A549 (cell line): ENCODE results near the gene RTN4IP1. TPM values are rescaled to one million over a fixed set of nuclear protein-coding genes. Genes with fewer than 3 reads are reported as not detected.

Experiments used
- ATAC-seq, 2 experiments: fragments of 200-7000 bp in 1 of 2; fragments of >200 bp in 1 of 2; cut with Nextera tagmentation in 1 of 2; cut with Tn5 transposase in 1 of 2; 3 replicates each; pipeline versions ENCODE4 v1.8.0 to v1.9.1; 2018 to 2020; ENCODE audit warnings: mild to moderate bottlenecking in 1 of 2, moderate library complexity in 1 of 2
- CTCF ChIA-PET: fragments of 300-600 bp; sonication (Branson Sonifier 250); formaldehyde crosslinking; extraction: SDS; loops from one replicate; lab custom pipeline; 2021; ENCODE audit warnings: antibody characterized with exemption, inconsistent platforms; lab: Yijun Ruan, JAX
- POLR2A ChIA-PET: fragments of 350-600 bp; formaldehyde crosslinking; extraction: SDS; loops from one replicate; lab custom pipeline; 2021; ENCODE audit warnings: antibody characterized with exemption, inconsistent platforms; lab: Yijun Ruan, JAX
- DNase-seq, 2 experiments: peaks; one replicate each; pipeline versions ENCODE4 v3.0.0 to v3.0.0-alpha.2; 2011 to 2016; ENCODE audit warnings: low read depth in 1 of 2, low spot score in 1 of 2
- FAIRE-seq: peaks from 2 replicates; lab custom pipeline; 2011; peaks lifted over from hg19 to GRCh38; lab: Jason Lieb, UNC
- H3K27ac ChIP-seq, 2 experiments: fragments of >200 bp; sonication (Bioruptor Twin); formaldehyde crosslinking; 3 replicates each; pipeline ENCODE4 v1.5.1; 2016 to 2017
- H3K4me1 ChIP-seq: fragments of >200 bp; sonication (Bioruptor Twin); formaldehyde crosslinking; 3 replicates; pipeline ENCODE4 v1.6.1; 2016
- H3K4me2 ChIP-seq: fragments of >200 bp; sonication (Bioruptor Twin); formaldehyde crosslinking; 3 replicates; pipeline ENCODE4 v1.6.1; 2016
- H3K4me3 ChIP-seq: fragments of >200 bp; sonication (Bioruptor Twin); formaldehyde crosslinking; 3 replicates; pipeline ENCODE4 v1.5.1; 2016
- H3K9me3 ChIP-seq: fragments of >200 bp; sonication (Bioruptor Twin); formaldehyde crosslinking; 3 replicates; pipeline ENCODE4 v1.6.1; 2016
- ATOH8 ChIP-seq: fragments of 250-450 bp; sonication (Bioruptor Pico); IDR thresholded peaks from 2 replicates; pipeline ENCODE4 v1.5.0; 2020; ENCODE audit warnings: low read depth, mild to moderate bottlenecking, moderate library complexity
- BCL3 ChIP-seq: fragments of >200 bp; sonication (Bioruptor Twin); formaldehyde crosslinking; IDR thresholded peaks from 3 replicates; pipeline ENCODE4 v1.6.1; 2016
- BHLHE40 ChIP-seq: IDR thresholded peaks from 2 replicates; pipeline ENCODE4 v1.6.1; 2012; ENCODE audit warnings: low read depth, low read length, inconsistent platforms
- CBX2 ChIP-seq: fragments of 200-600 bp; sonication (generic); IDR thresholded peaks from 2 replicates; pipeline ENCODE4 v1.6.1; 2016; ENCODE audit warnings: low read depth, mild to moderate bottlenecking, borderline replicate concordance
- CEBPB ChIP-seq, 2 experiments: fragments of >200 bp in 1 of 2; sonication (Bioruptor Twin) in 1 of 2; formaldehyde crosslinking in 1 of 2; IDR thresholded peaks; 2 replicates each; pipeline ENCODE4 v1.6.1; 2012 to 2016
- ESRRA ChIP-seq: fragments of 150-350 bp; IDR thresholded peaks from 2 replicates; pipeline ENCODE4 v1.6.1; 2014; ENCODE audit warnings: mild to moderate bottlenecking, low read length, borderline replicate concordance
- FOSB ChIP-seq: fragments of 250-450 bp; sonication (Bioruptor Pico); IDR thresholded peaks from 2 replicates; pipeline ENCODE4 v1.5.0; 2020; ENCODE audit warnings: mild to moderate bottlenecking, moderate library complexity
- FOSL2 ChIP-seq, 2 experiments: fragments of 450-650 bp in 1 of 2; fragments of >200 bp in 1 of 2; sonication (Bioruptor Twin) in 1 of 2; formaldehyde crosslinking; IDR thresholded peaks; 2 replicates each; pipeline versions ENCODE4 v1.5.0 to v1.6.1; 2016 to 2020; ENCODE audit warnings: mild to moderate bottlenecking in 1 of 2, moderate library complexity in 1 of 2
- FOXS1 ChIP-seq: fragments of 250-450 bp; sonication (Bioruptor Pico); IDR thresholded peaks from 2 replicates; pipeline ENCODE4 v1.5.0; 2020; ENCODE audit warnings: mild to moderate bottlenecking, moderate library complexity
- GATA3 ChIP-seq: IDR thresholded peaks from 2 replicates; pipeline ENCODE4 v1.6.1; 2012; ENCODE audit warnings: borderline replicate concordance
- HES2 ChIP-seq: fragments of >200 bp; sonication (Bioruptor Twin); formaldehyde crosslinking; IDR thresholded peaks from 2 replicates; pipeline ENCODE4 v1.6.1; 2016
- HMGXB4 ChIP-seq: fragments of 250-450 bp; sonication (Bioruptor Pico); IDR thresholded peaks from 2 replicates; pipeline ENCODE4 v1.5.0; 2021; ENCODE audit warnings: mild to moderate bottlenecking, moderate library complexity, borderline replicate concordance
- HOXB13 ChIP-seq: fragments of 250-450 bp; sonication (Bioruptor Pico); IDR thresholded peaks from 2 replicates; pipeline ENCODE4 v1.5.0; 2020; ENCODE audit warnings: low read depth, mild to moderate bottlenecking, moderate library complexity
- JUNB ChIP-seq: fragments of >200 bp; sonication (Bioruptor Twin); formaldehyde crosslinking; IDR thresholded peaks from 2 replicates; pipeline ENCODE4 v1.6.1; 2016
- KDM1A ChIP-seq: fragments of 200-600 bp; sonication (generic); IDR thresholded peaks from 2 replicates; pipeline ENCODE4 v1.6.1; 2016; ENCODE audit warnings: low read depth, mild to moderate bottlenecking
- KDM5A ChIP-seq: fragments of 200-600 bp; sonication (generic); IDR thresholded peaks from 2 replicates; pipeline ENCODE4 v1.6.1; 2016; ENCODE audit warnings: antibody characterized with exemption, mild to moderate bottlenecking
- MAZ ChIP-seq: fragments of 150-350 bp; IDR thresholded peaks from 2 replicates; pipeline ENCODE4 v1.6.1; 2014; ENCODE audit warnings: antibody characterized with exemption, low read depth, low read length, borderline replicate concordance
- NPAS2 ChIP-seq: fragments of 250-450 bp; sonication (Bioruptor Pico); IDR thresholded peaks from 2 replicates; pipeline ENCODE4 v1.8.0; 2022; ENCODE audit warnings: mild to moderate bottlenecking, moderate library complexity, borderline replicate concordance
- POLR2AphosphoS2 ChIP-seq: conservative IDR thresholded peaks from 2 replicates; pipeline ENCODE4 v1.6.1; 2012; ENCODE audit warnings: low read length, improper control_type of control experiment, inconsistent platforms
- RARB ChIP-seq: fragments of 250-450 bp; sonication (Bioruptor Pico); IDR thresholded peaks from 2 replicates; pipeline ENCODE4 v1.8.0; 2021; ENCODE audit warnings: mild to moderate bottlenecking, moderate library complexity
- REST ChIP-seq: fragments of 200-600 bp; sonication (generic); IDR thresholded peaks from 2 replicates; pipeline ENCODE4 v1.6.1; 2016; ENCODE audit warnings: antibody characterized with exemption, mild to moderate bottlenecking, moderate library complexity
- TFCP2L1 ChIP-seq: fragments of 250-450 bp; sonication (Bioruptor Pico); IDR thresholded peaks from 2 replicates; pipeline ENCODE4 v1.5.0; 2021; ENCODE audit warnings: mild to moderate bottlenecking
- ZFP36 ChIP-seq: fragments of 450-650 bp; IDR thresholded peaks from 2 replicates; pipeline ENCODE4 v1.6.1; 2014; ENCODE audit warnings: borderline replicate concordance; ENCODE audit not compliant: partially characterized antibody
- WGBS: methylation state at CpG from one replicate; pipeline ENCODE4 v1.1.6; 2017; ENCODE audit errors: missing lambda C conversion rate; 5-methylcytosine and 5-hydroxymethylcytosine counted together
- polyA plus RNA-seq, 4 experiments: library from polyadenylated mRNA; depleted of rRNA in 3 of 4; stranded (reverse); fragments of >200 nt; fragmentation: RNase III in 1 of 4; extraction: RNeasy Plus Mini Kit Qiagen cat#74134 plus additional on column Dnase treatment in 1 of 4; gene quantifications; 2 replicates in 3 of 4; 3 replicates in 1 of 4; pipeline ENCODE4 v1.2.3, GENCODE V29; 2011 to 2017

The RTN4IP1 gene
- polyA plus RNA-seq, 2 of the 4 experiments (the other 2 are of a cell fraction) = 13.9 to 15.1 TPM

- Histone ChIP-seq H3K27ac (peak overlapping the region in 1 of 2 experiments; percentile 87; a peak in 2 of 6 replicates), H3K9me3 (no peaks in the 10 kb centered on the region), H3K4me1 (peaks cover 51% of the 10 kb centered on the region), H3K4me2 (peak overlapping the region; percentile 4; the same call in 2 of the 3 replicates)
- WGBS = 76% methylated on average over 1 of the region's 1 CpG
- DNase-seq (no peak), FAIRE-seq (no peak), ATAC-seq (no peak)
- ChIA-PET CTCF (no interaction called here), POLR2A (no interaction called here)
- TF ChIP-seq JUNB (no peak), NPAS2 (CRISPR knock-in tag) (no peak), MAZ (no peak), GATA3 (no peak), KDM5A (no peak), REST (no peak), BCL3 (no peak), ESRRA (no peak), POLR2AphosphoS2 (no peak)
- TF ChIP-seq, all 56 proteins: peak for 0
- no peak overlapping the region for H3K4me3 ChIP-seq
These were observed 99.3 kb downstream of the RTN4IP1 start for GRCh38 chr6:106530026-106530425.

GRCh38 chr6:106529438-106529837 is 99.9 kb downstream of the RTN4IP1 start:
- DNase-seq (no peak), ATAC-seq (no peak)
- CTCF ChIA-PET = no interaction called here

GRCh38 chr6:106528521-106528920 is 100.8 kb downstream of the RTN4IP1 start:
- Histone ChIP-seq H3K9me3 (no peaks in the 10 kb centered on the region), H3K4me1 (peaks cover 51% of the 10 kb centered on the region), H3K4me3 (no peak overlapping the region)
- FAIRE-seq (no peak), DNase-seq (no peak)
- WGBS = 67% methylated on average over 2 of the region's 2 CpGs
- no peak for TF ChIP-seq FOXS1 (CRISPR knock-in tag)
- TF ChIP-seq TFCP2L1 (CRISPR knock-in tag) = no peak
- TF ChIP-seq KDM1A = no peak
- TF ChIP-seq CEBPB (IDR thresholded peaks at IDR 0.05) = no peak
- no peak for TF ChIP-seq MAZ
- no peak for TF ChIP-seq HMGXB4 (CRISPR knock-in tag)
- TF ChIP-seq, all 56 proteins: peak for 0
- H3K4me2 ChIP-seq = peak overlapping the region; percentile 69
- POLR2A ChIA-PET = no interaction called here
- CTCF ChIA-PET = no interaction called here
- ATAC-seq = no peak
- H3K27ac ChIP-seq = peak overlapping the region; percentile 85 to 87

More at GRCh38 chr6:106529438-106529837, 99.9 kb downstream of the RTN4IP1 start:
- Histone ChIP-seq H3K9me3 (no peaks in the 10 kb centered on the region), H3K4me3 (no peak overlapping the region), H3K4me1 (peaks cover 51% of the 10 kb centered on the region), H3K4me2 (peak overlapping the region; percentile 4; the same call in 2 of the 3 replicates), H3K27ac (peak overlapping the region; percentile 85 to 87; a peak in 5 of 6 replicates)
- POLR2A ChIA-PET = no interaction called here
- WGBS = 50% methylated on average over 3 of the region's 3 CpGs
- FAIRE-seq = no peak
- TF ChIP-seq FOSB (CRISPR knock-in tag) (no peak), ZFP36 (no peak), HES2 (no peak), POLR2AphosphoS2 (no peak), MAZ (no peak), CBX2 (no peak), ATOH8 (CRISPR knock-in tag) (no peak), JUNB (no peak), BHLHE40 (no peak), ESRRA (no peak), HOXB13 (CRISPR knock-in tag) (no peak), FOSL2 (IDR thresholded peaks at IDR 0.05) (no peak), FOSL2 (CRISPR knock-in tag; IDR thresholded peaks at IDR 0.05) (no peak), CEBPB (IDR thresholded peaks at IDR 0.05) (no peak), RARB (CRISPR knock-in tag) (no peak)
